Stimulated activated CD4-positive, alpha-beta T cell treated with anti-CD3 and anti-CD28 coated beads, Interleukin-1b, Interleukin-23, amount 100 ng/mL, for 1 hour (primary cell): ENCODE results near the gene TRIM69.
"Not testable (repeated sequence)": the region's sequence is repeated elsewhere in the genome, so short reads cannot be mapped to it uniquely, and the experiment has no call there.

Experiments
- DNase-seq, 2 donors: peaks; one replicate each; pipeline ENCODE4 v3.0.0-alpha.2; 2020; ENCODE audit warnings: low read depth in 2 of 2

The TRIM69 gene

GRCh38 chr15:44716983-44717602 is 19.2 kb upstream of the TRIM69 start:
- DNase-seq: no peak

- DNase-seq: no peak
Observed at GRCh38 chr15:44718180-44718926, 18.0 kb upstream of the TRIM69 start.

GRCh38 chr15:44718927-44719292 is 17.4 kb upstream of the TRIM69 start:
- DNase-seq: no peak

- peak in 1 of 2 donors; percentile 46 for DNase-seq
Observed at GRCh38 chr15:44719293-44719999, 16.9 kb upstream of the TRIM69 start.

- DNase-seq: not testable (repeated sequence)
Observed at GRCh38 chr15:44720000-44720435, 16.3 kb upstream of the TRIM69 start.

GRCh38 chr15:44720460-44721176 is 15.7 kb upstream of the TRIM69 start:
- DNase-seq: no peak

- DNase-seq: no peak
Observed at GRCh38 chr15:44722011-44722410, 14.3 kb upstream of the TRIM69 start.

- DNase-seq: no peak
Observed at GRCh38 chr15:44726136-44726535, 10.2 kb upstream of the TRIM69 start.

GRCh38 chr15:44726568-44727484 is 9.5 kb upstream of the TRIM69 start:
- peak in 1 of 2 donors; percentile 53 for DNase-seq

- no peak for DNase-seq
Observed at GRCh38 chr15:44727485-44728231, 8.7 kb upstream of the TRIM69 start.

GRCh38 chr15:44728232-44728575 is 8.1 kb upstream of the TRIM69 start:
- not testable (repeated sequence) for DNase-seq

- peak; percentile 89 to 90 for DNase-seq
Observed at GRCh38 chr15:44728576-44729407, 7.5 kb upstream of the TRIM69 start.

- DNase-seq: no peak
Observed at GRCh38 chr15:44729408-44730127, 6.8 kb upstream of the TRIM69 start.

GRCh38 chr15:44734839-44735481 is 1.4 kb upstream of the TRIM69 start:
- DNase-seq: no peak

- DNase-seq: no peak
Observed at GRCh38 chr15:44735482-44736180, 697 bp upstream of the TRIM69 start.

- DNase-seq: no peak
Observed at GRCh38 chr15:44738340-44738984, 2.1 kb downstream of the TRIM69 start.

GRCh38 chr15:44739222-44739847 is 3.0 kb downstream of the TRIM69 start:
- DNase-seq: not testable (repeated sequence)
